NCI-H146 (cell line): ENCODE results near the gene ZNF618.

Experiments used
- DNase-seq: peaks from one replicate; lab custom pipeline; 2025; lab: John Stamatoyannopoulos, UW

Gene ZNF618

DNA sequence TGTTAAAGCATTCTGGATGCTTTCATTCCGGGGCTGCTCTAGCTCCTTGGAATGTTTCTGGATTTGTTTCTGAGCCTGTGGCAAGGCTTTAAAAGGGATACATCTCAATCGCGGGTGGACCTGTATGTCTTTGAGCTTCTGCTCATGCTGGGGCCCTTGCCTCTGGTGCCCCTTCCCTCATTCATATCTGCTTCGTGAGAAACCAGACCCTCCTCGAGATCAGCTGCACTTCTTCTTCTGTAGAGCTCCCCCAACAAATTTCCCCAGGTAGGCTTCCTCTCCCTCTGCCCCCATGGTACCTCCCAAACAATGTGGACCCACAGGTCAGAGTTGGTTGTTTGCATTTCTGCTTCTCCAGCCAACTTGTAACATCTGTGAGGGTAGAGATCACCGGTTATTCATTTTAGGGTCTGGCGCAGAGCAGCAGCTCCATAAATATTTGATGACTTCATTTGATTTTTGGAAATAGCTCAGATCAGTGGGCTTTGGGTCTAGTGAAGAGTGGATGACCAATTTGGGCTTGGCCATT lies 6.6 kb downstream of the ZNF618 start:
- no peak for DNase-seq

DNA sequence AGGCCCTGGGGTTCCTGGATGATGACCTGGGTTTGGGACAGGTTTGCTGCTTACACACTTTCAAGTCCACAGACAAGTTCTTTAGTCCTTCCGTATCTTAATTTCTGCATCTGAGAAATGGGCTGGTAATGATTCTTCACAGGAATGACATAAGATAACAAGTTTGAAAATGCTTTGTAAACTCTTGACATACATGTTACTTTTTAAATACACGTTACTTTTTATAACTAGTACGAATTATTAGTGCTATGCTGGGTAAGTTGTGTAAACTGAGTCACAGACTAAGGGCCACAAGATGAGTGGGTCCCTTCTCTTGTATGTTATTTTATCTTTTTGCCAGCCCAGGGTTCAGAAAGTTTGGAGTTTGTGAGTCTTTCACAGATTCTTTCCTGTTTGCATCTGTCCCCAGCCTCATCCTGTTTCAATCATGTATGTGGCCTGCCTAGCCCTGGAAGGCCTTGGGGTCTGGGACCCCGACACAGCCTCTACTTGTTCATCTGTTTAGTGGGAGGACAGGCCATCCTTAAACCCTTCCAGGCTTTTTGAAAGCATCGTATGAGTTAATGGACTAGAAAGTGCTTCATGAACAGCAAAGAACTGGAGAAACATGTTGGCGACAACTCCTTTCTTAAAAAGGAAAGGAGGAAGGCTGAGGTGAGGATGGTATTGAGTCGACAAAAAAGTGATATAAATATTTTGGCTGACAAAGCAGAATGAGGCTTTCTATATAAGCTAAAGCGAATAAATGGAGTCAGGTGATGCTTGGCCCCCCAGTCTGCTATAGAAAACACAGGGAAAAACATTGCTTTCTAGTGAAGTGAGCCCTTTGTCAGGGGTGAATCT lies 9.3 kb downstream of the ZNF618 start:
- no peak for DNase-seq

GRCh38 chr9:113886026-113886369 lies 9.9 kb downstream of the ZNF618 start:
- no peak for DNase-seq

GRCh38 chr9:113886466-113886865 lies 10.4 kb downstream of the ZNF618 start:
- no peak for DNase-seq

- DNase-seq: no peak
Observed at GRCh38 chr9:113886933-113887332, 10.8 kb downstream of the ZNF618 start.

DNA sequence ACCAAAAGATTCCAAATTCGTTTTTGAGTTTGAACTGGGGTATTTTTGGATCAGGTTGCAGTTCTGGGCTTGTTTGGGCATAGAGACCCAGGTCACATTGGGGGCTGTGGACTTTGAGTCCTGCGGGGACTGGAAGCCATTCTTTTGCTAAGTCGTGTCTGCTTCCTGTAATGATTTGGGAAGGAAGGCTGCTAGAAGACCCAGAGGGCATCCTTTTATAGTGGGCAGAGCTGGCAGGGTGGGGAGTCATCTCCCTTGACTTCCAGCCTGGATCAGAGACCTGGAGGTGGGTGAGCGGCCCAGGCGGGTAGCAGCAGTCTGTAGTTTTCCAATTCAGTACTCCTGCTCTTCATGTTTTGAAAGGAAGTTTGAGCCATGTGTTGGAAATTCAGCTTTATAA lies 11.3 kb downstream of the ZNF618 start:
- no peak for DNase-seq

DNA sequence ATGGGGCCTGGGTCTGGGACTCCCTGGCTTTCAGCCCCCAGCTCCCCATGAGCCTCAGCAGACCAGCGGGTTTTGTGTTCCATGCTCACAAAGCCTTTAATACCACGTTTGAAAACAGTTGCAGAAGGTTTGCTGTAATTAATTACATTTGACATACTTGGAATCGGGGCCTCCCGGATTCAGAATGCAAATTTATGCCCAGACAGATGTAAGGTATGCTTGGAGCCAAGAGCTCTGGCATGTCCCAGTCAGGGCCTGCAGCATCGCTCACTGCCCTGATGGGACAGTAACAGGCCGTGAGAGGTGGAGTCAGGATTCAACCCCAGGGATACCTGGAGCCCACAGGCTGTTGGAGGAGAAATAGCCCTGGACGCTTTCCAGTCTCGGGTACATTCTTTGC lies 12.2 kb downstream of the ZNF618 start:
- DNase-seq: no peak

- no peak for DNase-seq
Observed at GRCh38 chr9:113888976-113889375, 12.9 kb downstream of the ZNF618 start.

- DNase-seq: no peak
Observed at GRCh38 chr9:113890704-113891103, 14.6 kb downstream of the ZNF618 start.

- no peak for DNase-seq
Observed at GRCh38 chr9:113892861-113893491, 16.9 kb downstream of the ZNF618 start.

DNA sequence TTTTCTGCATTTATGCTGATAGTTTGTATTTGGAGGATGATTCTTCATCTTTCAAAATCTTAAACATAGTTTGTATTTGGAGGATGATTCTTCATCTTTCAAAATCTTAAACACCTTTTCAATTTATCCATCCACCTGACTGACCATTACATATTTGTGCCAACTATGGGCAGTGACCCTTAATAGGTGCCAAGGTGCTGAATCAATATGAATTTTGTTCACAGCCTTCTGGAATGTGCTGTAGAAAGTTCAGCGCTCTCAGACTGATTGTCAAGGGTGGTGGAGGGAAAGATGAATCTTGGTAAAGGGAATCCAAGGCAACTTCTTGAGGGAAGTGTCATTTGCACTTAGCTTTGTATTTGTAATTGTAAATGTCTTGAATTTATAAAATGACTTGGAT lies 18.1 kb downstream of the ZNF618 start:
- no peak for DNase-seq

DNA sequence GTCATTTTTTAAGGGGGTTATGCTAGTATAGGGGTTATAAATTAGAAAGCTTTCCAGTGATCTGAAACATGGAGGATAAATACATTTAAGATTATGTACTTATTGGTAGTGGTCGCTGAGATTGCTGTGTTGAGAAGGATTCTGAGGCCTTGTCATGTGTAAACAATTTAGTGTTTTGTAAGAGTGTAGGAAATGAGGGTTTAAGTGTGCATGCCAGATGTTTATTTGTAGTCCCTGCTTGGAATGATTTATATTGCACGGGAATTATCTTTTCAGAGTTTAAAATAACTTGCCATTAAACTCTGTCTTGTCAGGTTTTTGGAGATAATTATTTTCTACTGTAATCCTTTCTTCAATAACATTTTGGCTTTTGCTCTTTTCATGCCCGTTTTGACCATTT lies 19.4 kb downstream of the ZNF618 start:
- DNase-seq: no peak

DNA sequence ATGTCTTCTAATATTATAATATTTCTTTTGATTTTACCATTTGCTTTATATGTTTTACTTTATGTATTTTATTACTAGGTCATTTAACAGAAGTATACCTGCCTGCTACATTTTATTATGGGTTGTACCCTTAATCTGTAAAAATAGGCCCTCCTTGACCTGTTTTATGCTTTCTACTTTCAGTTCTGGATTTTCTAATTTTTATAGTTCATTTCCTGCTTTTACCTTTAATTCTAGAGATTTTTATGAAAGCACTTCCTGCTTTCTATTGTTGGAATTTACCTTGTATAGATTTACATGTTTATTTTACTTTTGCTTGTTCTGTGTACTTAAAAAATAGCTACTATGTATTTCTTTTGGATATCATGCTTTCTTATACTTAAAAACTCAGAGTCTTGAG lies 20.6 kb downstream of the ZNF618 start:
- no peak for DNase-seq

- DNase-seq: no peak
Observed at GRCh38 chr9:113898151-113898550, 22.0 kb downstream of the ZNF618 start.

- DNase-seq: no peak
Observed at GRCh38 chr9:113898596-113898995, 22.5 kb downstream of the ZNF618 start.

GRCh38 chr9:113899205-113899604 lies 23.1 kb downstream of the ZNF618 start:
- DNase-seq: no peak

DNA sequence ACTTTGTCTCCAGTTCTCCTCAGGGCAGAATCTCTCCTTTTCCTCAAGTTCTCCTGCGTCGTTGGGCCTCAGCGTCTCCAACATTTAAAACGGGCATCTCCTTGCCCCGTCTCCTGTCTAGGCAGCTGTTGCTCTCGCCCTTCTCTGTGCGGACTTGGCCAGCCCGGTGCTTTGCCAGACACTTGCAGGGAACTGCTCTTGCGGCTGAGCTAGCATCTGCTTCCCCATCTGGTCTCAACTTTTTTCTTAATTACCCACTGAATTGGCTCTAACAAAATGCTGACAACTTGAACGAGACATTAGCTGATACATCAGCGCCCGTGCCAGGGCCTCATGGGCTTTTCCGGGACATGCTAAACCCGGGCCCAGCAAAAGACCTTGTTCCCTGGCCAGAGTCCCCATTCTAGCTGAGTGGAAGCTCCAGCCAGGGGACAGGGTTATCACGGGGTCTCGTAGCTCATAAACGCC lies 25.1 kb downstream of the ZNF618 start:
- DNase-seq: no peak

GRCh38 chr9:113903514-113904077 lies 27.5 kb downstream of the ZNF618 start:
- no peak for DNase-seq

DNA sequence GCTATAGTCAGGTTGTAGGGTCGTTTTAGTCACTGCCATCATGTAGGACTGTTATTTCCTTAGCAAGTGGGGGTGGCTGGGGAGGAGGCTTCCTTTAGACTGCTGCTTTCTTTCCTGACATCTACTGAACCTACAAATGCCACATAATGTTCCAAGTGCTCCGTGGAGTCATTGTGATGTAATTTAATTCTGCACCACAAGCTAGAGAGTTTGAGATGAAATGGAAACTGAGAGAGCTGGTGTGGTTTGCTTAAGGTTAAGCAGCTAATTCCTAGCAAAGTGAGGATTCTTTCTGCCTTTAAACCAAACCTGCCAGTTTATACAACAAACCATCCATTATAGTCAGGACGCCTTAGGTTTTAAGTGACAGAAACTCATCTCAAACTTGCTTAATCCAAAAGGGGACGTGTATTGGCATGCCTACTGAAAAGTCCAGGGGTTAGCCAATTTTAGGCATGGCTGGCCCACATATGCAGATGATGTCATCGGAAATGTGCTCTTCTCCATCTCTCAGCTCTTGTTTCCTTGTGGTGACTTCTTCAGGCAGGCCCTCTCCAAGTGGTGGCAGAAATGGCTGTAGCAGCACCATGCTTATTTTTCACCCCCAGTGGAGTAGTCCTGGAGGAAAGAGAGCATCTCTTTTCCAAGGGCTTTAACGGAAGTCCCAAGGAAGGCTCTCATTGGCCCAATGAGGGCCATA lies 30.5 kb downstream of the ZNF618 start:
- no peak for DNase-seq

DNA sequence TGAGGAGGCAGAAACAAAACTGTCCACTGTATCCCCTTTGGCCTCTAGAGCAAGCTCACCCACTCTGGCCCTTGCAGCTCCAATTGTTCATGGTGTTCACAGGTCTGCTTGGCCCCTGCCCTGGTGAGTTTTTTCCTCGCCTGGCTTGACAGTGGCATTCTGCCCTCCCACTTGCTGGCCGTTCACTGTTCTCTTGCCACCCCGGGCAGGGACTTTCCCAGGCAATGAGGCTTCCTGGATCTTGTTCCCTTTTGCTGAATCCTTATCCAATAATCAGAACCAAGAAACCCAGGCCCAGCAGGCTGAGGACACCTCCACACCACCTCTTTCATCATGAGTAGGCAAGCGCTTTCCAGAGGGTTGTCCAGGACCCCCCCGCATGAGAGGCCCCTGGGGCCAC lies 31.2 kb downstream of the ZNF618 start:
- no peak for DNase-seq

DNA sequence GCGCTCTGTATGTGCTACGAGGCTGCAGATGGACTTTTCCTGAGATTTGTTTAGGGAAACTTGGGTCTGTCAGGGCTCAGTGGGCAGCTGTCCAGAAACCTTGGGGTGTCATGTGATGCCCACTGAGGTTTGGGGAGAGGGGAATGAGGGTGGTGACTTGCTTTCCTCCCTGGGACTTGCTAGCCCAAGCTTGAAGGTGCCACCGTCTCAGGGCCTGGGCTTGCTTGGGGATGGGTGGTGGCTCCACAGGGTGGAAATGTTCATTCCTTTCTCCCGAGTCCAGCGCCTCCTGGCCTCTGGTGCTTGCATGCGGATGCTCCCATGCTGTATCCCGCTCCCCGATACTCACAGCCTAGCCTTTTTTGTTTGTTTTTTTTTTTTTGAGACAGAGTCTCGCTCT lies 33.3 kb downstream of the ZNF618 start:
- DNase-seq: no peak

DNA sequence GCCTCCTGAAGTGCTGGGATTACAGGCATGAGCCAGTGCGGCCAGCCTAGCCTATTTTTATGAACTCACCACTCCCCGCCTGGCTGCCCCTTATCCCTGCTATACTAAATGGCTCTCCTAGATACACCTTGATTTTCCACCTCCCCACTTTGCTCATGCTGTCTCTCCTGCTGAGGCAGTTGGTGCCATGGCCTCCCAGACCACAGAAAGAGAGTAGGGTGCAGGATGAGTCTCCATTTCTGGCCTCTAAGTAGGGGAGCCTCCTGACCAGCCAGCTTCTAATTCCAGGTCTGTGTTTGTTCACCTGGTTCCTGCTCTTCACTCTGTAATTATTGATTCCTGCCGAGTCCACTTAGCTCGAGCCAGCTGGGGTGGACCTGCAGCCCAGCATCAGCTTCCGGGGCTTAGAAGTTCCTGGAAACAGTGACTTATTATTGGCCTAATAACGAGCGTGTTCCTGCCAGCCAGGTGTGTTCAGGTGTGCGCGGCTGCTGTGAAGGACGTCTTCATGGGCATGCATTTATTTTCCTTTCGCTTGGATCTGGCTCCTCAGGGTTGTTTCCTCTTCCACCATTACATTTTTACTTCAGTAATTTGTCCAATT lies 34.0 kb downstream of the ZNF618 start:
- peak; percentile 64 for DNase-seq
